H1 (cell line): Measurements from ENCODE around the gene MACROD1. TPM values are rescaled to one million over a fixed set of nuclear protein-coding genes. Genes with fewer than 3 reads are reported as not detected.

Experiments used
- CTCF ChIA-PET: fragments of 300-600 bp; sonication (Branson Sonifier 250); formaldehyde crosslinking; loops from one replicate; lab custom pipeline; 2021; ENCODE audit not compliant: partially characterized antibody; lab: Charles Lee
- POLR2A ChIA-PET: fragments of 300-600 bp; sonication (Branson Sonifier 250); formaldehyde crosslinking; loops from one replicate; lab custom pipeline; 2021; ENCODE audit warnings: inconsistent platforms; ENCODE audit not compliant: partially characterized antibody; lab: Charles Lee
- DNase-seq, 2 experiments: peaks; one replicate each; pipeline versions ENCODE4 v3.0.0 to v3.0.0-alpha.2; 2010 to 2022; ENCODE audit warnings: low spot score in 2 of 2, low read depth in 1 of 2, mixed read lengths in 1 of 2
- FAIRE-seq: peaks from 2 replicates; lab custom pipeline; 2011; peaks lifted over from hg19 to GRCh38; lab: Jason Lieb, UNC
- H2AFZ ChIP-seq: 2 replicates; pipeline ENCODE4 v1.8.1; 2012; ENCODE audit warnings: low read length, inconsistent platforms
- H2AK5ac ChIP-seq: 2 replicates; pipeline ENCODE4 v1.6.1; 2013; ENCODE audit warnings: low read depth, low read length
- H2BK120ac ChIP-seq: replicated peaks from 2 replicates; pipeline ENCODE3; 2013; ENCODE audit warnings: low read depth, low read length, inconsistent platforms
- H2BK12ac ChIP-seq: 2 replicates; pipeline ENCODE4 v1.6.1; 2013; ENCODE audit warnings: low read depth, low read length
- H2BK15ac ChIP-seq: 2 replicates; pipeline ENCODE4 v1.6.1; 2013; ENCODE audit warnings: low read length
- H2BK20ac ChIP-seq: 2 replicates; pipeline ENCODE4 v1.6.1; 2013; ENCODE audit warnings: low read length
- H2BK5ac ChIP-seq: 2 replicates; pipeline ENCODE4 v1.6.1; 2013; ENCODE audit warnings: low read depth, low read length
- H3K14ac ChIP-seq: 2 replicates; pipeline ENCODE4 v1.6.1; 2013; ENCODE audit warnings: inconsistent platforms; ENCODE audit not compliant: insufficient read length
- H3K18ac ChIP-seq: 2 replicates; pipeline ENCODE4 v1.6.1; 2013; ENCODE audit warnings: low read length; ENCODE audit errors: extremely low read depth
- H3K23ac ChIP-seq: 2 replicates; pipeline ENCODE4 v1.6.1; 2013; ENCODE audit warnings: inconsistent platforms; ENCODE audit not compliant: insufficient read length
- H3K23me2 ChIP-seq: 2 replicates; pipeline ENCODE4 v1.6.1; 2013; ENCODE audit warnings: low read depth, low read length
- H3K27ac ChIP-seq: 2 replicates; pipeline ENCODE4 v1.6.1; 2011; ENCODE audit warnings: low read depth, low read length, inconsistent platforms
- H3K27me3 ChIP-seq, 4 experiments: replicated peaks in 1 of 4; 1 replicate in 1 of 4; 2 replicates in 3 of 4; pipeline versions ENCODE4 v1.6.1 to v1.8.1; 2011 to 2013; ENCODE audit warnings: low read length in 3 of 4, mild to moderate bottlenecking in 3 of 4, inconsistent platforms in 2 of 4, mixed read lengths in 2 of 4, moderate library complexity in 1 of 4; ENCODE audit not compliant: control insufficient read depth in 3 of 4, insufficient read depth in 3 of 4; ENCODE audit errors: extremely low read depth in 1 of 4
- H3K36me3 ChIP-seq, 4 experiments: 2 replicates each; pipeline versions ENCODE4 v1.6.1 to v1.8.1; 2011 to 2013; ENCODE audit warnings: mild to moderate bottlenecking in 4 of 4, low read length in 3 of 4, moderate library complexity in 2 of 4, control low read depth in 1 of 4, inconsistent platforms in 1 of 4; ENCODE audit not compliant: insufficient read depth in 4 of 4, control insufficient read depth in 2 of 4
- H3K4ac ChIP-seq: replicated peaks from 2 replicates; pipeline ENCODE3; 2013; ENCODE audit warnings: low read length, low read depth, mixed read lengths, inconsistent platforms; ENCODE audit not compliant: insufficient read length
- H3K4me1 ChIP-seq, 4 experiments: replicated peaks in 1 of 4; 1 replicate in 1 of 4; 2 replicates in 3 of 4; pipeline versions ENCODE4 v1.6.1 to v1.8.1; 2011 to 2013; ENCODE audit warnings: low read length in 3 of 4, inconsistent platforms in 2 of 4, mixed read lengths in 1 of 4; ENCODE audit not compliant: insufficient read depth in 4 of 4, control insufficient read depth in 3 of 4
- H3K4me2 ChIP-seq, 2 experiments: 2 replicates each; pipeline versions ENCODE4 v1.6.1 to v1.8.1; 2011 to 2013; ENCODE audit warnings: low read depth in 2 of 2, low read length in 2 of 2, control low read depth in 1 of 2, inconsistent platforms in 1 of 2, mild to moderate bottlenecking in 1 of 2; ENCODE audit not compliant: insufficient read depth in 1 of 2
- H3K4me3 ChIP-seq, 4 experiments: fragments of 200-600, 300-600 bp in 1 of 4; sonication (generic), shearing (Covaris generic), sonication (Bioruptor Twin) in 1 of 4; 2 replicates each; pipeline versions ENCODE4 v1.5.1 to v1.8.1; 2011 to 2016; ENCODE audit warnings: low read length in 4 of 4, low read depth in 3 of 4, control low read depth in 2 of 4, inconsistent platforms in 2 of 4, mild to moderate bottlenecking in 2 of 4, mixed read lengths in 1 of 4, moderate library complexity in 1 of 4; ENCODE audit not compliant: insufficient read depth in 2 of 4; ENCODE audit errors: extremely low read depth in 1 of 4
- H3K56ac ChIP-seq: replicated peaks from 2 replicates; pipeline ENCODE3; 2013; ENCODE audit warnings: low read depth, mild to moderate bottlenecking, mixed read lengths, low read length, inconsistent platforms; ENCODE audit not compliant: insufficient read length
- H3K79me1 ChIP-seq: 2 replicates; pipeline ENCODE4 v1.6.1; 2013; ENCODE audit warnings: low read depth, low read length, control low read depth
- H3K79me2 ChIP-seq, 2 experiments: 2 replicates each; pipeline versions ENCODE4 v1.6.1 to v1.8.1; 2012 to 2013; ENCODE audit warnings: low read length in 2 of 2, mild to moderate bottlenecking in 2 of 2, inconsistent platforms in 1 of 2; ENCODE audit not compliant: insufficient read depth in 2 of 2, control insufficient read depth in 1 of 2
- H3K9ac ChIP-seq, 4 experiments: replicated peaks in 1 of 4; 1 replicate in 1 of 4; 2 replicates in 3 of 4; pipeline versions ENCODE4 v1.6.1 to v1.8.1; 2011 to 2013; ENCODE audit warnings: low read depth in 3 of 4, low read length in 3 of 4, control low read depth in 2 of 4, mild to moderate bottlenecking in 2 of 4, moderate library complexity in 2 of 4, inconsistent platforms in 1 of 4; ENCODE audit errors: extremely low read depth in 1 of 4
- H3K9me3 ChIP-seq, 2 experiments: 2 replicates each; pipeline versions ENCODE4 v1.6.1 to v1.8.1; 2012 to 2013; ENCODE audit warnings: mild to moderate bottlenecking in 2 of 2, moderate library complexity in 2 of 2, control low read depth in 1 of 2, inconsistent platforms in 1 of 2, low read depth in 1 of 2, low read length in 1 of 2, mixed read lengths in 1 of 2; ENCODE audit not compliant: insufficient read depth in 2 of 2
- H4K20me1 ChIP-seq, 2 experiments: replicated peaks in 1 of 2; 2 replicates each; pipeline versions ENCODE3 to v1.8.1; 2011 to 2013; ENCODE audit warnings: inconsistent platforms in 2 of 2, low read length in 2 of 2, mild to moderate bottlenecking in 1 of 2; ENCODE audit not compliant: insufficient read depth in 2 of 2, control insufficient read depth in 1 of 2
- H4K5ac ChIP-seq: 2 replicates; pipeline ENCODE4 v1.6.1; 2013; ENCODE audit warnings: low read length, low read depth, mixed read lengths, inconsistent platforms; ENCODE audit not compliant: insufficient read length
- H4K8ac ChIP-seq: 2 replicates; pipeline ENCODE4 v1.8.0; 2013; ENCODE audit warnings: mild to moderate bottlenecking, moderate library complexity, low read length, inconsistent platforms; ENCODE audit not compliant: insufficient read depth; ENCODE audit errors: extremely low read depth
- H4K91ac ChIP-seq: replicated peaks from 2 replicates; pipeline ENCODE3; 2013; ENCODE audit warnings: low read length, mixed read lengths, inconsistent platforms; ENCODE audit not compliant: insufficient read length
- EZH2 ChIP-seq: fragments of 200-600 bp; sonication (generic); IDR thresholded peaks from 2 replicates; pipeline ENCODE4 v1.7.1; 2012; ENCODE audit warnings: low read depth, mild to moderate bottlenecking, moderate library complexity, low read length, inconsistent platforms; ENCODE audit not compliant: severe bottlenecking
- SIRT6 ChIP-seq: IDR thresholded peaks from one replicate; pipeline ENCODE4 v1.7.1; 2012; ENCODE audit warnings: low read length, inconsistent platforms
- WGBS, 2 experiments: shearing (Covaris generic) in 1 of 2; methylation state at CpG; one replicate each; pipeline versions ENCODE4 v1.1.6 to v1.1.7; 2013 to 2015; ENCODE audit warnings: low lambda C conversion rate in 2 of 2, mixed read lengths in 2 of 2, inconsistent platforms in 1 of 2, low coverage in 1 of 2, missing lambda C conversion rate in 1 of 2; ENCODE audit not compliant: insufficient replicate concordance in 2 of 2, insufficient coverage in 1 of 2, insufficient read length in 1 of 2; ENCODE audit errors: extremely low coverage in 1 of 2, missing lambda C conversion rate in 1 of 2; 5-methylcytosine and 5-hydroxymethylcytosine counted together
- polyA plus RNA-seq, 7 experiments: library from polyadenylated mRNA; depleted of rRNA in 3 of 7; stranded (reverse) in 5 of 7; unstranded in 2 of 7; fragments of >200 nt in 5 of 7; fragments of 200-250 nt in 2 of 7; gene quantifications; 1 replicate in 5 of 7; 2 replicates in 1 of 7; 4 replicates in 1 of 7; pipeline versions ENCODE4 v1.2.1 to v1.2.3, GENCODE V29; 2011 to 2013; ENCODE audit warnings: missing spikeins in 2 of 7, mixed read lengths in 2 of 7
- total RNA-seq: library from RNA; stranded (reverse); fragmentation: NEBNext Ultra II Directional; extraction: Animal tissue kit (Norgen Biotek cat#: 25700); gene quantifications from 2 replicates; pipeline ENCODE4 v1.2.1, GENCODE V29; 2021

Gene MACROD1
- total and polyA plus RNA-seq, 2 of the 8 experiments (the other 6 are each of a cell fraction or from before 2014, with no cell fraction given): 19.5 to 34.1 TPM

GRCh38 chr11:63985812-63986155, 180.1 kb downstream of the MACROD1 start:
- ChIA-PET POLR2A (interaction anchor here (0.6 to 3.0 kb wide), 12 partner anchors 9 to 222 kb away, joined by 3 to 24 read pairs (median 3); partner anchors contain the start of genes COX8A and MARK2), CTCF (no interaction called here)
- peak overlapping the region; percentile 24 for H2BK120ac ChIP-seq
- H3K56ac ChIP-seq: peak overlapping the region; percentile 49
- no peak for DNase-seq
- 0 out of 2 replicates have a peak overlapping the region, but pooled peaks have one; percentile 39 for H2AK5ac ChIP-seq
- peaks cover 5 to 18% (median 9%) of the 10 kb centered on the region in 4 experiments; a peak in 6 of 8 replicates for H3K36me3 ChIP-seq
- H2BK5ac ChIP-seq: peak overlapping the region; percentile 99
- H3K27ac ChIP-seq: no peak overlapping the region
- H4K5ac ChIP-seq: peak overlapping the region; percentile 33
- no peak overlapping the region for H4K91ac ChIP-seq
- H3K9ac ChIP-seq: peak overlapping the region in 3 of 4 experiments; percentile 12 to 97 (median 95); a peak in 4 of 7 replicates
- H3K4me3 ChIP-seq: peak overlapping the region; percentile 63 to 86 (median 70); a peak in 7 of 8 replicates
- no peaks in the 10 kb centered on the region for H3K27me3 ChIP-seq
- no peak for FAIRE-seq
- peak overlapping the region; percentile 72 to 82 for H3K4me2 ChIP-seq
- no peak overlapping the region for H3K14ac ChIP-seq
- peaks cover 26% of the 10 kb centered on the region for H3K79me1 ChIP-seq
- no peak overlapping the region for H2BK12ac ChIP-seq
- H2BK20ac ChIP-seq: no peak overlapping the region
- H3K79me2 ChIP-seq: peaks cover 5 to 34% of the 10 kb centered on the region in 2 experiments
- H3K4ac ChIP-seq: no peak overlapping the region
- H3K9me3 ChIP-seq: no peaks in the 10 kb centered on the region
- no peak overlapping the region for H3K23ac ChIP-seq
- H3K18ac ChIP-seq: peak overlapping the region; percentile 72
- no peak for TF ChIP-seq SIRT6
- peak; percentile 31 for TF ChIP-seq EZH2
- no peak overlapping the region for H2BK15ac ChIP-seq
- peaks cover 10% of the 10 kb centered on the region; the same call in 1 of the 2 replicates for H3K23me2 ChIP-seq
- H4K20me1 ChIP-seq: peaks cover 3 to 18% of the 10 kb centered on the region in 2 experiments
- peaks cover 0 to 16% (median 9%) of the 10 kb centered on the region in 4 experiments; a peak in 6 of 7 replicates for H3K4me1 ChIP-seq
- H2AFZ ChIP-seq: 0 out of 2 replicates have a peak overlapping the region, but pooled peaks have one; percentile 7
- no peak overlapping the region for H4K8ac ChIP-seq
- 18% methylated on average over 18 of the region's 18 CpGs; no CpG with 5 or more reads in 1 of the 2 experiments for WGBS, 2 experiments
